Large intestine (tissue), 3 donors: Measurements from ENCODE around the gene MARCHF2. TPM values are rescaled to one million over a fixed set of nuclear protein-coding genes. Genes with fewer than 3 reads are reported as not detected.
"Not testable (repeated sequence)": the region's sequence is repeated elsewhere in the genome, so short reads cannot be mapped to it uniquely, and the experiment has no call there.

Experiments
- DNase-seq, 2 donors: peaks; one replicate each; pipeline versions ENCODE4 v3.0.0 to v3.0.0-alpha.2; 2013
- H3K27ac ChIP-seq: one replicate; pipeline ENCODE4 v1.5.1; 2013; ENCODE audit warnings: low read length
- H3K27me3 ChIP-seq: 2 replicates; pipeline ENCODE4 v1.6.1; 2013; ENCODE audit warnings: low read length; ENCODE audit not compliant: control insufficient read depth, insufficient read depth
- H3K36me3 ChIP-seq: 2 replicates; pipeline ENCODE4 v1.6.1; 2013; ENCODE audit warnings: low read length; ENCODE audit not compliant: control insufficient read depth, insufficient read depth
- H3K4me1 ChIP-seq: one replicate; pipeline ENCODE4 v1.6.1; 2013; ENCODE audit warnings: low read length; ENCODE audit not compliant: control insufficient read depth, insufficient read depth
- H3K4me3 ChIP-seq: one replicate; pipeline ENCODE4 v1.5.1; 2013; ENCODE audit warnings: low read length
- H3K9me3 ChIP-seq: one replicate; pipeline ENCODE4 v1.6.1; 2013; ENCODE audit warnings: mild to moderate bottlenecking, low read depth, low read length, moderate library complexity; ENCODE audit not compliant: control insufficient read depth
- WGBS: methylation state at CpG from one replicate; pipeline ENCODE4 v1.1.5; 2013; ENCODE audit warnings: low lambda C conversion rate; ENCODE audit not compliant: insufficient coverage; 5-methylcytosine and 5-hydroxymethylcytosine counted together
- polyA plus RNA-seq: library from polyadenylated mRNA; unstranded; fragments of 120-200 nt; gene quantifications from one replicate; pipeline ENCODE4 v1.2.1, GENCODE V29; 2013

Gene MARCHF2
- polyA plus RNA-seq, 1 donor: 12.5 TPM

DNA sequence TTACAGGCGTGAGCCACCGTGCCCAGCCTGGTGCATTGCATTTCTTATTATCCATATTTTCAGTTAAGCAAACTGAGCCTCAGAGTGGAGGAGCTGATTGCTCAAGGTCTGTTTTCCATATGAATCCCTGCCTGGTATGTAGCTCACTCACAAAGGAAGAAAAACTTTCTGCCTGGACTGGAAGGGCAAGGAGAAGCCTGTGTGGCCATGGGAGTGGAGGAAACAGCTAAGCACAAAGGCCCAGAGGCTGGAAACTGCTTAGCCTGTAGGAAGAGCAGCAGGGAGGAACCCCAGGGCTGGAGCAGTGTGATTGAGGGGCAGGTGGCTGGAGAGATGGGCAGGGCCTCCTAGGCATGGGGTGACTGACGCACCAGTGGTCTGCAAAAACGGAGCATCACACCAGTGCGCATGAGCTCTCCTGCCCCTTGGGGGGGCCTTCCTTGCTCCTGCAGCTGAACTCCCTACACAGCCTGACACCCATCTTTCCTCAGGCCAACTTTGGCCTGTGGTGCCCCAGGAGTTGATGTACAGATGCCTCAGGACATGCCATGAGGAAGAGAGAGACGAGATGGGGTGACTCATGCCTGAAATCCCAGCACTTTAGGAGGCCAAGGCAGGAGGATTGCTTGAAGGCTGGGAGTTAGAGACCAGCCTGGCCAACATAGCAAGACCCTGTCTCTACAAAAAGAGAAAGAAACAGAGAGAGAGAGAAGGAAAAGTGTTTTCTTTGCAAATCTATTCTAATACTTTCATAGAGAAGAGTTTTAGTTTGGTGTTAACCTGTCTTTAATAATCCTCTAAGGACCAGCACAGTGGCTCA lies 28.8 kb downstream of the MARCHF2 start:
- no peak for DNase-seq

GRCh38 chr19:8444140-8444676 lies 31.1 kb downstream of the MARCHF2 start:
- peaks cover 11% of the 10 kb centered on the region for H3K36me3 ChIP-seq
- peak overlapping the region; percentile 85 for H3K4me3 ChIP-seq
- not testable (repeated sequence) for DNase-seq, H3K9me3 ChIP-seq, H3K27me3 ChIP-seq
- peaks cover 22% of the 10 kb centered on the region for H3K4me1 ChIP-seq
- no CpG with 5 or more reads among the region's 32 CpGs for WGBS
- peak overlapping the region; percentile 83 for H3K27ac ChIP-seq

More for the DNA sequence above, 28.8 kb downstream of the MARCHF2 start:
- peaks cover 9% of the 10 kb centered on the region for H3K36me3 ChIP-seq
- no peaks in the 10 kb centered on the region for H3K9me3 ChIP-seq
- no peak overlapping the region for H3K27ac ChIP-seq
- H3K4me1 ChIP-seq: peaks cover 6% of the 10 kb centered on the region
- H3K4me3 ChIP-seq: no peak overlapping the region
- WGBS: no CpG with 5 or more reads among the region's 6 CpGs
- no peaks in the 10 kb centered on the region for H3K27me3 ChIP-seq

- WGBS: no CpG with 5 or more reads among the region's 93 CpGs
- Histone ChIP-seq H3K4me3 (peak within 1 kb of the TSS; percentile 85), H3K4me1 (peaks cover 24% of the 10 kb centered on the region), H3K36me3 (peaks cover 13% of the 10 kb centered on the region), H3K27ac (peak within 1 kb of the TSS; percentile 92), H3K27me3 (no peaks in the 10 kb centered on the region), H3K9me3 (no peaks in the 10 kb centered on the region)
- peak; percentile 99 for DNase-seq
These were observed 31.8 kb downstream of the MARCHF2 start, which contains the start of gene HNRNPM for GRCh38 chr19:8444677-8445487. HNRNPM (plus strand) TSS chr19:8444975; CDS start chr19:8444999, 24 bp downstream.

DNA sequence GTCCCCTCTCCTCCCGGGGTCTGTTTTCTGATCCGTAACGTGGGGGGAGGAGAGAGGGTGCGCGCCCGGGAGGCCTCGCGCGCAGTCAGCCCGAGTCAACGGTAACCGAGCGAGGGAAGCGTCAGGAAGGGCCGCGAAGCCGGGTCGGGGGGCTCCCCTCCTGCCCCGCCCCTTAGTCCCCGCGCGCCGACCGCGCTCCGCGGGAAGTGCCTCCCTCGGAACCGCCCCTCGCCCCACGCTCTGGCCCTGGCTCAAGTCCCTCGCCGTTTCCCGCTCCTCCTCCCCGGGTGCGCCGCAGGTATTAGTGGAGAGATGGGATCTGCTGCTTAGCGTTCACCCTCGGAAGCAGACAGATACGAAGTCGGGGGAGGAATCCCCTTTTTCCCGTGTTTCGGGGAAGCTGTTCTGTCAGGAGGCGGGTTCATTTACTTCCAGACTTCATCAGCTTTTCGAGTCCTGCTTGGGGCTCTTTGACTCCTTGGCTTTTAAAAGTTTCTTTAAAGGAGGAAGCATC lies 32.4 kb downstream of the MARCHF2 start:
- peak; percentile 33 to 58 for DNase-seq
- H3K36me3 ChIP-seq: peaks cover 14% of the 10 kb centered on the region
- peak overlapping the region; percentile 92 for H3K27ac ChIP-seq
- no CpG with 5 or more reads among the region's 45 CpGs for WGBS
- H3K9me3 ChIP-seq: no peaks in the 10 kb centered on the region
- H3K4me1 ChIP-seq: peaks cover 28% of the 10 kb centered on the region
- peak overlapping the region; percentile 85 for H3K4me3 ChIP-seq
- H3K27me3 ChIP-seq: no peaks in the 10 kb centered on the region

DNA sequence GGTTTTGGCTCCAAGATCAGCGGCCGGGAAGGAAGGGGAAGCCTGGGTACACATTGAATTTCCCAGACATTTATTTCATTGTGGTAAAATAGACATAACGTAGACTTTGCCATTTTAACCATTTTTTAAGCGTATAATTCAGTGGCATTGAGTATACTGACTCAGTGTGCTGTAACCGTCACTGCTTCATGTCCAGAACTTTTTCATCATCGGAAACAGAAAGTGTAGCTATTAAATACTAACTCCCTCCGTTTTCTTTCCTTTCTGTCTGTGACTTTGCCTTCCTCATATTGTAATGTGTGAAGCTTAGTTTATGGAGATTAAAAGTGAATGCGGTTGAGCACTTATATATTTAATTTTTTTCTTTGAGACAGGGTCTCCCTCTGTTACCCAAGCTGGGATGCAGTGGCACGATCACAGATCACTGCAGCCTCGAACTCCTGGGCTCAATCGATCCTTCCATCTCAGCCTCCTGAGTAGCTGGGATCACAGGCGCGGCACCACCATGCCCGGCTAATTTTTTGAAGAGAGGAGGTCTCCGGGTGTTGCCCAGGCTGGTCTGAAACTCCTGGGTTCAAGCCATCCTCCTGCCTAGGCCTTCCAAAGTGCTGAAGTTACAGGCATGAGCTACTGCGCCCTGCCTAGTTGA lies 33.1 kb downstream of the MARCHF2 start:
- peaks cover 30% of the 10 kb centered on the region for H3K4me1 ChIP-seq
- H3K4me3 ChIP-seq: peak overlapping the region; percentile 85
- H3K27me3 ChIP-seq: no peaks in the 10 kb centered on the region
- DNase-seq: no peak
- 17% methylated on average over 1 of the region's 16 CpGs for WGBS
- H3K36me3 ChIP-seq: peaks cover 14% of the 10 kb centered on the region
- H3K27ac ChIP-seq: peak overlapping the region; percentile 92
- H3K9me3 ChIP-seq: no peaks in the 10 kb centered on the region

DNA sequence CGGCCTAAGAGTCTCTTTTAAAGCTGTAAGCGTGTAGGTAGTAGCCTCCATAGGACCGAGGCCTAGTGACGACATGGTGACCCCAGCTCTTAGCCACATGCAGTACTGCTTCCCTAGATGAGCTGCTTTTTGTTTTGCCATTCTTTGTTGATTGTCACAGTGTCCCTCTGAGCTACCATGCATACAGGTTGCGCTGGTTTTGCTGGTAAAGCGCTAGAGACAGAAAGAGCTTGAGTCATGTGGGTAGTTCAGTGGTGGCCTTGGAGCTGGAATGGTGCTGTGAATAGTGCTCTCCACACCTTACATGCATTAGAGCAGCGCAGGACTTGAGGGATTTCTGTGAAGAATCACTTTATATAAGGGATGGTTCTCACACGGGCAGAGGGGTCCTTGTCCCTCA lies 36.7 kb downstream of the MARCHF2 start:
- peaks cover 38% of the 10 kb centered on the region for H3K4me1 ChIP-seq
- peaks cover 34% of the 10 kb centered on the region for H3K36me3 ChIP-seq
- no CpG with 5 or more reads among the region's 8 CpGs for WGBS
- H3K4me3 ChIP-seq: no peak overlapping the region
- DNase-seq: no peak
- no peak overlapping the region for H3K27ac ChIP-seq
- H3K27me3 ChIP-seq: no peaks in the 10 kb centered on the region
- no peaks in the 10 kb centered on the region for H3K9me3 ChIP-seq

GRCh38 chr19:8451377-8451776 lies 38.3 kb downstream of the MARCHF2 start:
- 55% methylated on average over 3 of the region's 6 CpGs for WGBS
- Histone ChIP-seq H3K4me3 (no peak overlapping the region), H3K9me3 (no peaks in the 10 kb centered on the region), H3K4me1 (peaks cover 36% of the 10 kb centered on the region), H3K27ac (no peak overlapping the region), H3K27me3 (no peaks in the 10 kb centered on the region), H3K36me3 (peaks cover 48% of the 10 kb centered on the region)
- DNase-seq: no peak

GRCh38 chr19:8451885-8452284 lies 38.8 kb downstream of the MARCHF2 start:
- H3K4me1 ChIP-seq: peaks cover 32% of the 10 kb centered on the region
- no CpG with 5 or more reads among the region's 3 CpGs for WGBS
- peak; percentile 19 to 45 for DNase-seq
- no peak overlapping the region for H3K27ac ChIP-seq
- no peaks in the 10 kb centered on the region for H3K9me3 ChIP-seq
- H3K4me3 ChIP-seq: no peak overlapping the region
- no peaks in the 10 kb centered on the region for H3K27me3 ChIP-seq
- peaks cover 49% of the 10 kb centered on the region for H3K36me3 ChIP-seq

- no peak overlapping the region for H3K27ac ChIP-seq
- H3K4me3 ChIP-seq: no peak overlapping the region
- H3K27me3 ChIP-seq: no peaks in the 10 kb centered on the region
- peaks cover 50% of the 10 kb centered on the region for H3K36me3 ChIP-seq
- H3K4me1 ChIP-seq: peaks cover 27% of the 10 kb centered on the region
- H3K9me3 ChIP-seq: no peaks in the 10 kb centered on the region
- no CpG with 5 or more reads among the region's 4 CpGs for WGBS
- DNase-seq: no peak
These were observed 39.5 kb downstream of the MARCHF2 start for GRCh38 chr19:8452446-8453123.
